ENCODE data around the gene DNAJB9. TPM values are rescaled to one million over a fixed set of nuclear protein-coding genes. Genes with fewer than 3 reads are reported as not detected.
"Not testable (repeated sequence)": the region's sequence is repeated elsewhere in the genome, so short reads cannot be mapped to it uniquely, and the experiment has no call there.

Gene DNAJB9
- 28.1 and 42.5 TPM in 2 replicates for total RNA-seq

GRCh38 chr7:108569381-108570145 lies at the start of gene DNAJB9, which contains the start of gene THAP5:
TSS of gene DNAJB9 (plus strand) at chr7:108569874. CDS start at chr7:108571727, 1,853 bp downstream.
TSS of gene THAP5 (minus strand) at chr7:108569706. CDS start at chr7:108569569, 137 bp downstream.
- peak; percentile 98 for DNase-seq (ENCODE audit: low read depth)

GRCh38 chr7:108522780-108523179 lies 46.9 kb upstream of the DNAJB9 start:
- no peak for DNase-seq (ENCODE audit: low read depth)

GRCh38 chr7:108525327-108525984 lies 44.2 kb upstream of the DNAJB9 start:
- DNase-seq (ENCODE audit: low read depth), result peak; percentile 88

GRCh38 chr7:108525985-108526767 lies 43.5 kb upstream of the DNAJB9 start, which contains the start of gene PNPLA8:
TSS of gene PNPLA8 (minus strand) at chr7:108526135. CDS start at chr7:108515491, 10,644 bp downstream.
- peak; percentile 95 for DNase-seq (ENCODE audit: low read depth)

GRCh38 chr7:108526768-108527017 lies 43.0 kb upstream of the DNAJB9 start:
- no peak for DNase-seq (ENCODE audit: low read depth)

- peak; percentile 58 for DNase-seq (ENCODE audit: low read depth)
Measured at GRCh38 chr7:108528183-108528712, 41.4 kb upstream of the DNAJB9 start.

GRCh38 chr7:108529341-108529740 lies 40.3 kb upstream of the DNAJB9 start:
- DNase-seq (ENCODE audit: low read depth), result peak; percentile 15

- no peak for DNase-seq (ENCODE audit: low read depth)
Measured at GRCh38 chr7:108533712-108534111, 36.0 kb upstream of the DNAJB9 start.

GRCh38 chr7:108535257-108535656 lies 34.4 kb upstream of the DNAJB9 start:
- no peak for DNase-seq (ENCODE audit: low read depth)

GRCh38 chr7:108535744-108536143 lies 33.9 kb upstream of the DNAJB9 start:
- DNase-seq (ENCODE audit: low read depth), result no peak

GRCh38 chr7:108537229-108537628 lies 32.4 kb upstream of the DNAJB9 start:
- DNase-seq (ENCODE audit: low read depth), result no peak

GRCh38 chr7:108538236-108538635 lies 31.4 kb upstream of the DNAJB9 start:
- DNase-seq (ENCODE audit: low read depth), result not testable (repeated sequence)

GRCh38 chr7:108538685-108539084 lies 31.0 kb upstream of the DNAJB9 start:
- DNase-seq (ENCODE audit: low read depth), result not testable (repeated sequence)

GRCh38 chr7:108541478-108541877 lies 28.2 kb upstream of the DNAJB9 start:
- DNase-seq (ENCODE audit: low read depth), result no peak

GRCh38 chr7:108548141-108548896 lies 21.4 kb upstream of the DNAJB9 start:
- DNase-seq (ENCODE audit: low read depth), result peak; percentile 44

- DNase-seq (ENCODE audit: low read depth), result not testable (repeated sequence)
Measured at GRCh38 chr7:108556665-108557064, 13.0 kb upstream of the DNAJB9 start.

- DNase-seq (ENCODE audit: low read depth), result no peak
Measured at GRCh38 chr7:108557191-108557590, 12.5 kb upstream of the DNAJB9 start.

- DNase-seq (ENCODE audit: low read depth), result no peak
Measured at GRCh38 chr7:108557617-108558016, 12.1 kb upstream of the DNAJB9 start.

GRCh38 chr7:108559253-108559652 lies 10.4 kb upstream of the DNAJB9 start:
- no peak for DNase-seq (ENCODE audit: low read depth)

GRCh38 chr7:108561047-108561619 lies 8.5 kb upstream of the DNAJB9 start:
- peak; percentile 8 for DNase-seq (ENCODE audit: low read depth)

- no peak for DNase-seq (ENCODE audit: low read depth)
Measured at GRCh38 chr7:108565987-108566386, 3.7 kb upstream of the DNAJB9 start.

All from renal cortical epithelial cell (primary cell).